OCI-LY7 (cell line): ENCODE data around the gene CABLES1. TPM values are rescaled to one million over a fixed set of nuclear protein-coding genes. Genes with fewer than 3 reads are reported as not detected.

Experiments
- BruUV-seq: library from RNA; stranded (reverse); fragments of 400-500 nt; replicated peaks from 2 replicates; lab custom pipeline; 2021; lab: Mats Ljungman, UMichigan
- CTCF ChIA-PET: fragments of 300-600 bp; sonication (Branson Sonifier 250); formaldehyde crosslinking; loops from one replicate; lab custom pipeline; 2022; ENCODE audit warnings: antibody characterized with exemption; ENCODE audit not compliant: unreplicated experiment; lab: Charles Lee
- POLR2A ChIA-PET: fragments of 300-600 bp; sonication (Branson Sonifier 250); formaldehyde crosslinking; loops from one replicate; lab custom pipeline; 2022; ENCODE audit warnings: antibody characterized with exemption; lab: Charles Lee
- DNase-seq: peaks from one replicate; pipeline ENCODE4 v3.0.0-alpha.2; 2015; ENCODE audit warnings: low spot score
- H2AFZ ChIP-seq: fragments of 200-600 bp; sonication (generic), shearing (Covaris generic); 2 replicates; pipeline ENCODE4 v1.6.1; 2014; ENCODE audit warnings: mild to moderate bottlenecking, antibody characterized with exemption, low read length, moderate library complexity
- H3K27ac ChIP-seq: fragments of 200-600 bp; sonication (generic); 2 replicates; pipeline ENCODE4 v1.5.1; 2014; ENCODE audit warnings: mixed run types, low read depth, mild to moderate bottlenecking, moderate library complexity, low read length, inconsistent platforms; ENCODE audit not compliant: poor library complexity, severe bottlenecking
- H3K36me3 ChIP-seq: fragments of 200-600 bp; sonication (generic); 2 replicates; pipeline ENCODE4 v1.6.1; 2014; ENCODE audit warnings: mild to moderate bottlenecking, antibody characterized with exemption, low read length, moderate library complexity, mixed read lengths; ENCODE audit not compliant: insufficient read depth
- H3K4me1 ChIP-seq: fragments of 200-600 bp; sonication (generic); 2 replicates; pipeline ENCODE4 v1.5.1; 2014; ENCODE audit warnings: mild to moderate bottlenecking, low read length; ENCODE audit not compliant: insufficient read depth, poor library complexity, severe bottlenecking
- H3K4me2 ChIP-seq: fragments of 200-600 bp; sonication (generic); 2 replicates; pipeline ENCODE4 v1.6.1; 2014; ENCODE audit warnings: mild to moderate bottlenecking, low read length
- H3K4me3 ChIP-seq: fragments of 200-600 bp; sonication (generic); 2 replicates; pipeline ENCODE4 v1.5.1; 2014; ENCODE audit warnings: mild to moderate bottlenecking, low read depth, low read length; ENCODE audit not compliant: poor library complexity, severe bottlenecking
- H3K79me2 ChIP-seq: fragments of 200-600 bp; sonication (generic); 2 replicates; pipeline ENCODE4 v1.6.1; 2016; ENCODE audit warnings: low read depth, mild to moderate bottlenecking, low read length, moderate library complexity, mixed read lengths; ENCODE audit not compliant: insufficient read depth
- H3K9me2 ChIP-seq: fragments of 200-600 bp; sonication (generic); 2 replicates; pipeline ENCODE4 v1.6.1; 2016; ENCODE audit warnings: mild to moderate bottlenecking, low read length, mixed read lengths; ENCODE audit not compliant: insufficient read depth
- H3K9me3 ChIP-seq: fragments of 200-600 bp; sonication (generic); 2 replicates; pipeline ENCODE4 v1.6.1; 2014; ENCODE audit warnings: mild to moderate bottlenecking, mixed run types, low read length, mixed read lengths
- H4K20me1 ChIP-seq: fragments of 200-600 bp; sonication (generic); 2 replicates; pipeline ENCODE4 v1.6.1; 2014; ENCODE audit warnings: mild to moderate bottlenecking, antibody characterized with exemption, low read length, moderate library complexity, mixed read lengths; ENCODE audit not compliant: insufficient read depth
- CTCF ChIP-seq: fragments of 200-600 bp; sonication (generic); conservative IDR thresholded peaks from 2 replicates; pipeline ENCODE4 v1.5.1; 2014; ENCODE audit warnings: mild to moderate bottlenecking, antibody characterized with exemption, low read length, moderate library complexity, mixed read lengths
- EZH2phosphoT487 ChIP-seq: fragments of 200-600 bp; sonication (generic); IDR thresholded peaks from 2 replicates; pipeline ENCODE4 v1.6.1; 2018; ENCODE audit warnings: low read depth, borderline replicate concordance, mild to moderate bottlenecking, mixed run types, antibody characterized with exemption, low read length, moderate library complexity, mixed read lengths
- intact Hi-C: fragments of 100-400 bp; cut with micrococcal nuclease; formaldehyde crosslinking; loops from one replicate; pipeline ENCODE4 v1.10.0; 2022; ENCODE audit not compliant: unreplicated experiment
- total RNA-seq, 2 experiments: library from RNA; depleted of rRNA in 1 of 2; stranded (reverse); fragments of >200 nt in 1 of 2; shearing (Covaris generic) in 1 of 2; gene quantifications; 2 replicates each; pipeline ENCODE4 v1.2.3, GENCODE V29; 2014 to 2022

The CABLES1 gene
- total RNA-seq, 2 experiments from 2014 or later, result 20.6 to 28.7 TPM

GRCh38 chr18:23176701-23177432, 41.6 kb downstream of the CABLES1 start:
- DNase-seq, result no peak
- TF ChIP-seq EZH2phosphoT487 (no peak), CTCF (no peak)
- Histone ChIP-seq H2AFZ (no peak overlapping the region), H3K79me2 (peaks cover 6% of the 10 kb centered on the region; the same call in 1 of the 2 replicates), H3K36me3 (no peaks in the 10 kb centered on the region), H3K27ac (no peak overlapping the region), H3K4me3 (no peak overlapping the region), H3K9me3 (no peaks in the 10 kb centered on the region), H4K20me1 (no peaks in the 10 kb centered on the region), H3K4me2 (no peak overlapping the region), H3K4me1 (peaks cover 35% of the 10 kb centered on the region), H3K9me2 (no peaks in the 10 kb centered on the region)
- BruUV-seq, result no TSS peak
- ChIA-PET POLR2A (interaction anchor here (0.6 kb wide), 1 partner anchor 118 kb away, joined by 4 read pairs; no protein-coding TSS in a partner anchor), CTCF (no interaction called here)
- intact Hi-C loops, result no loop called here

GRCh38 chr18:23177433-23178072, 42.3 kb downstream of the CABLES1 start:
- no TSS peak for BruUV-seq
- intact Hi-C loops, result no loop called here
- no peak for TF ChIP-seq EZH2phosphoT487
- no peak overlapping the region for H3K27ac ChIP-seq
- no peaks in the 10 kb centered on the region for H4K20me1 ChIP-seq
- POLR2A ChIA-PET, result interaction anchor here (0.6 kb wide), 1 partner anchor 117 kb away, joined by 4 read pairs; no protein-coding TSS in a partner anchor
- H3K4me1 ChIP-seq, result peaks cover 42% of the 10 kb centered on the region
- CTCF ChIA-PET, result no interaction called here
- H3K4me2 ChIP-seq, result no peak overlapping the region
- H3K36me3 ChIP-seq, result no peaks in the 10 kb centered on the region
- H3K4me3 ChIP-seq, result no peak overlapping the region
- DNase-seq, result no peak
- H2AFZ ChIP-seq, result no peak overlapping the region
- peaks cover 6% of the 10 kb centered on the region; the same call in 1 of the 2 replicates for H3K79me2 ChIP-seq
- no peaks in the 10 kb centered on the region for H3K9me3 ChIP-seq
- no peaks in the 10 kb centered on the region for H3K9me2 ChIP-seq

- H3K9me3 ChIP-seq, result no peaks in the 10 kb centered on the region
- H3K36me3 ChIP-seq, result no peaks in the 10 kb centered on the region
- ChIA-PET CTCF (no interaction called here), POLR2A (interaction anchor here (1.4 kb wide), 1 partner anchor 13 kb away, joined by 7 read pairs; no protein-coding TSS in a partner anchor)
- H3K27ac ChIP-seq, result no peak overlapping the region
- no peaks in the 10 kb centered on the region for H4K20me1 ChIP-seq
- H3K4me3 ChIP-seq, result no peak overlapping the region
- H3K79me2 ChIP-seq, result peaks cover 6% of the 10 kb centered on the region; the same call in 1 of the 2 replicates
- intact Hi-C loops, result no loop called here
- BruUV-seq, result no TSS peak
- TF ChIP-seq EZH2phosphoT487, result no peak
- TF ChIP-seq CTCF, result no peak
- H3K4me2 ChIP-seq, result no peak overlapping the region
- H3K9me2 ChIP-seq, result no peaks in the 10 kb centered on the region
- H3K4me1 ChIP-seq, result peaks cover 46% of the 10 kb centered on the region
- no peak for DNase-seq
- no peak overlapping the region for H2AFZ ChIP-seq
Measured at GRCh38 chr18:23178201-23178600, 42.9 kb downstream of the CABLES1 start.
